DND-41 (cell line): Measurements from ENCODE around the gene OMA1.

Experiments
- EZH2 ChIP-seq: IDR thresholded peaks from 3 replicates; pipeline ENCODE4 v1.6.1; 2012; ENCODE audit warnings: borderline replicate concordance, low read depth, mild to moderate bottlenecking, moderate library complexity, low read length, inconsistent platforms; ENCODE audit not compliant: severe bottlenecking
- TF ChIP-seq, protein P1 (sequence below): IDR thresholded peaks from 2 replicates; pipeline ENCODE4 v1.5.1; 2012; ENCODE audit warnings: borderline replicate concordance, low read length, moderate library complexity, mild to moderate bottlenecking; ENCODE audit not compliant: poor library complexity, severe bottlenecking; ENCODE audit errors: extremely low read depth

DNA sequence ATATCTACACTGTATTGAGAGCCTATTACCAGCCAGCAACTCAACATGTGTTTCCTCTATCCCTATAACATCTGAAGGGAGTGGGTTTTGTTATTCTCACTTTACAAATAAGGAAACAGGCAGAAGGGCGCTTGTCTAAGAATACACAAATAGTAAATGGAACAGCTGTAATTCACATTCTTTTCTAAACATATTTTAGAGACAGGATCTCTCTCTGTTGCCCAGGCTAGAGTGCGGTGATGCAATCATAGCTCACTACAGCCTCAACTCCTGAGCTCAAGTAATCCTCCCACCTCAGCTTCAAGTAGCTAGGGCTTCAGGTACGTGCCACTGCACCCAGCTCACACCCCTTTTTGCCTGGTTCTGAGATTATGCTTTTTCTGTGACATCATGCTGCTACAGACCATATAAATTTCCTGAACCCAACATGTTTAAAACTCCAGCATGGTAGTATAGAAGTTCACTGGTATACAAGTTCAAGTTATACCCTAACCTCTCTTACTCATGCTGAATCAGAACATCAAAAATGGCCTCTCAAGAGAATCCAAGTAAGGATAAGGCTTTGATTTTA is 39.1 kb upstream of the OMA1 start:
- TF ChIP-seq, protein P1, sequence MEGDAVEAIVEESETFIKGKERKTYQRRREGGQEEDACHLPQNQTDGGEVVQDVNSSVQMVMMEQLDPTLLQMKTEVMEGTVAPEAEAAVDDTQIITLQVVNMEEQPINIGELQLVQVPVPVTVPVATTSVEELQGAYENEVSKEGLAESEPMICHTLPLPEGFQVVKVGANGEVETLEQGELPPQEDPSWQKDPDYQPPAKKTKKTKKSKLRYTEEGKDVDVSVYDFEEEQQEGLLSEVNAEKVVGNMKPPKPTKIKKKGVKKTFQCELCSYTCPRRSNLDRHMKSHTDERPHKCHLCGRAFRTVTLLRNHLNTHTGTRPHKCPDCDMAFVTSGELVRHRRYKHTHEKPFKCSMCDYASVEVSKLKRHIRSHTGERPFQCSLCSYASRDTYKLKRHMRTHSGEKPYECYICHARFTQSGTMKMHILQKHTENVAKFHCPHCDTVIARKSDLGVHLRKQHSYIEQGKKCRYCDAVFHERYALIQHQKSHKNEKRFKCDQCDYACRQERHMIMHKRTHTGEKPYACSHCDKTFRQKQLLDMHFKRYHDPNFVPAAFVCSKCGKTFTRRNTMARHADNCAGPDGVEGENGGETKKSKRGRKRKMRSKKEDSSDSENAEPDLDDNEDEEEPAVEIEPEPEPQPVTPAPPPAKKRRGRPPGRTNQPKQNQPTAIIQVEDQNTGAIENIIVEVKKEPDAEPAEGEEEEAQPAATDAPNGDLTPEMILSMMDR = no peak
- no peak for TF ChIP-seq EZH2
